GM18505 (cell line): ENCODE data around the gene MEGF10.

Source experiments
- ATAC-seq: cut with Tn5 transposase; IDR thresholded peaks from one replicate; pipeline ENCODE4 v1.9.1; 2021; ENCODE audit not compliant: unreplicated experiment
- POLR2A ChIP-seq: IDR thresholded peaks from 4 replicates; pipeline ENCODE4 v1.6.1; 2011; ENCODE audit warnings: borderline replicate concordance; ENCODE audit not compliant: insufficient read depth, insufficient read length; ENCODE audit errors: extremely low read depth

Gene MEGF10

GRCh38 chr5:127440831-127441230, 150.2 kb downstream of the MEGF10 start:
- no peak for TF ChIP-seq POLR2A
- no peak for ATAC-seq

GRCh38 chr5:127441799-127442484, 151.3 kb downstream of the MEGF10 start:
- TF ChIP-seq POLR2A = no peak
- no peak for ATAC-seq

GRCh38 chr5:127444171-127444570, 153.6 kb downstream of the MEGF10 start:
- no peak for ATAC-seq
- no peak for TF ChIP-seq POLR2A

GRCh38 chr5:127445328-127445727, 154.7 kb downstream of the MEGF10 start:
- ATAC-seq = no peak
- TF ChIP-seq POLR2A = no peak

- no peak for ATAC-seq
- no peak for TF ChIP-seq POLR2A
Measured at GRCh38 chr5:127446626-127447025, 156.0 kb downstream of the MEGF10 start.

GRCh38 chr5:127447827-127448226, 157.2 kb downstream of the MEGF10 start:
- no peak for ATAC-seq

GRCh38 chr5:127450046-127450445, 159.4 kb downstream of the MEGF10 start:
- no peak for ATAC-seq
- TF ChIP-seq POLR2A = no peak

More at GRCh38 chr5:127447827-127448226, 157.2 kb downstream of the MEGF10 start:
- TF ChIP-seq POLR2A = no peak

- TF ChIP-seq POLR2A = no peak
- ATAC-seq = no peak
Measured at GRCh38 chr5:127451096-127451495, 160.5 kb downstream of the MEGF10 start.

- ATAC-seq = no peak
- no peak for TF ChIP-seq POLR2A
Measured at GRCh38 chr5:127452626-127453025, 162.0 kb downstream of the MEGF10 start.

- ATAC-seq = no peak
Measured at GRCh38 chr5:127471211-127471610, 180.6 kb downstream of the MEGF10 start.

GRCh38 chr5:127472700-127473099, 182.1 kb downstream of the MEGF10 start:
- ATAC-seq = no peak
- no peak for TF ChIP-seq POLR2A

More at GRCh38 chr5:127471211-127471610, 180.6 kb downstream of the MEGF10 start:
- TF ChIP-seq POLR2A = no peak

- TF ChIP-seq POLR2A = no peak
- ATAC-seq = no peak
Measured at GRCh38 chr5:127486471-127486870, 195.9 kb downstream of the MEGF10 start.

GRCh38 chr5:127492854-127493738, 202.5 kb downstream of the MEGF10 start:
- ATAC-seq = peak; percentile 70
- no peak for TF ChIP-seq POLR2A

GRCh38 chr5:127498548-127498947, 208.0 kb downstream of the MEGF10 start:
- TF ChIP-seq POLR2A = no peak
- no peak for ATAC-seq
